GM18520 (cell line): ENCODE results near the gene ADRB1.

ENCODE experiments used
- ATAC-seq: cut with Tn5 transposase; IDR thresholded peaks from one replicate; pipeline ENCODE4 v1.9.1; 2021; ENCODE audit not compliant: unreplicated experiment

The ADRB1 gene

DNA sequence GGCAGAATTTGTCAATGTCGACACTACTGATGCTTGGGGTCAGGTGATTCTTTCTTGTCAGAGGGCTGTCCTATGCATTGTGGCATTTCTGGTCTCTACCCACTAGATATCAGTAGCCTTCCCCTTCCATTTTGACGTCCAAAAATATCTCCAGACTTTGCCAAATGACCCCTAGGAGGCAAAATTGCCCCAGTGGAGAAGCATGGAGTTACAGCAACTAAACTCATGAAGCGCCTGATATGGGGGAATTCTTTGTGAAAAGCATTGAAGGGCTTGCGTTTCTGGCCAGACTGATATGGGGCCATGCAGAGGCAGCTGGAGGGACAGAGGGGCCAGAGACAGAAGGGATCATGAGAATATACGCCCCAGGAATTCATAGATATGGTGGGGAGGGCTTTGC, 43.6 kb downstream of the ADRB1 start:
- no peak for ATAC-seq

DNA sequence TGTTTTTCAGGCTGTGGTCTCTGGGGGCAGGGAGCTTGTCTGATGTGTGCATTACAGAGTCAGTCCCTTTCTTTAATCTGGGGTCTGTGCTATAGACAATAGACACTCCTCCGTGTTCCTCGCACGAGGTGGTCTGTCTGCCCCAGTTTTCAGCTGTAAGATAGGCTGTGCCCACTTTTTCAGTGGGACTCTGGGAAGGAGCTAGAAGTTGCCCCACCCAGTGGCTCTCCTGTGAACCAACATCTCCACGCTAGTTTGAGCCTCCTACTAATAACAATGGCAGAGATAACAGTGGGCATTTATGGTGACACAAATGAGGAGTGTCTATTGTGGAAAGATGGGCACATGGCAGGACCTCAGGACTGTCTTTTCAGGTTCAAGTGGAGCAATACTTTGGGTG, 44.0 kb downstream of the ADRB1 start:
- ATAC-seq, result no peak

DNA sequence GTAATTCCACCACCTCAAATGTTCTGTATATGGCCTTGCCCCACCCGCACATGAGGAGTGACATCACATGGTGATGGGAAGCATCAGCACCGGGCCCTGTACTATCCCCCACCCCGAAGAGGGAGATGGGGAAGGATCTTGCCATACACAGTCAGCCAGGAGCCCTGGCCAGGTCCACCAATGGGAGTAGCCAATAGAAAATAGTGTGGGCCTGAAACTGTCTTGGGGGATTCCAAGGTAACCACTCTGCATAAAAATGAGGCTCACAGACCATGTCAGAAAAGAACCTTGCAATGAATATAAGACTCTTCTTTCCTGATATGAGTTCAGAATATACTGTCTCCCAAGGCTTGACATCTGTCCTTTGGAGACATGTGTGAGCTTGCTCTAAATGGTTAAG, 51.1 kb downstream of the ADRB1 start:
- ATAC-seq, result no peak

DNA sequence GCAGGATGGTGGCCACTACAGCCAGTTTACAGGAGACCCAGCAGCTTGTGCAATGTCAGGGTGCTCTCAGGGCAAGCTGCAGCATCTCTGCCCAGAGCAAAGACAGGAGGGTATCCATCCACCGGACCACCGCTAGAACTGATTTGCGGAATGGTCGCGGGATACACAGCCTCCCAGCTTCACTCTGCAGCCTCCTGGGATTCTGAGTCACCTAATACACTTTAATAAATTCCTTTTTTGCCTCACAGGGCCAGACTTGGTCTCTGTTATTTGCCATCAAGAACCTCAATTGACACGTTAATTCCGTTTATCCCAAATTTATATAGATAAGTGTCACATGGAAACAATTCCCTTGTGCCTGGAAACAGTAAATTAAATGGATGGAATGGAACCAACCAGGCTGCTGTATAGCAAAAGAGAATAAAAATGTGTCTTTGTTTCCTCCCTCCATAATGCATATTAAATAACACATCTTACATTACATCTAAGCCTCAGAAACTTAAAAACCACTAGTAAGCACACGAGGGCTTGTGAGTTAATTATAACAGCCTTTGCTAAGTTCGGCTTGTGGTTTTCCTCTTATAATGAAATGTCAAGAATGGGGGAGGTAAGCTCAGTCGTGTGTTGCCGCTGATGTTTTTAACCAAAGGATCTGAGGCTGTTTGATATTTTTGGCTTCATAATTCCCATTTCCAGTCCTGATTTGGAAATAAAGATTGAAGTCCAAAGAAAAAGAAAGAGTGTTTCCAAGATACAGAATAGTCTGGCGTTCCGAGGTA, 52.1 kb downstream of the ADRB1 start:
- no peak for ATAC-seq
